GM21717 (cell line): Measurements from ENCODE around the gene SUPT3H.
"Not testable (repeated sequence)": the region's sequence is repeated elsewhere in the genome, so short reads cannot be mapped to it uniquely, and the experiment has no call there.

Experiments used
- ATAC-seq: cut with Tn5 transposase; IDR thresholded peaks from one replicate; pipeline ENCODE4 v1.9.1; 2021; ENCODE audit warnings: mild to moderate bottlenecking, moderate library complexity; ENCODE audit not compliant: unreplicated experiment

Gene SUPT3H

GRCh38 chr6:45074439-45074838, 303.3 kb downstream of the SUPT3H start:
- no peak for ATAC-seq

GRCh38 chr6:45073771-45074170, 304.0 kb downstream of the SUPT3H start:
- ATAC-seq = no peak

DNA sequence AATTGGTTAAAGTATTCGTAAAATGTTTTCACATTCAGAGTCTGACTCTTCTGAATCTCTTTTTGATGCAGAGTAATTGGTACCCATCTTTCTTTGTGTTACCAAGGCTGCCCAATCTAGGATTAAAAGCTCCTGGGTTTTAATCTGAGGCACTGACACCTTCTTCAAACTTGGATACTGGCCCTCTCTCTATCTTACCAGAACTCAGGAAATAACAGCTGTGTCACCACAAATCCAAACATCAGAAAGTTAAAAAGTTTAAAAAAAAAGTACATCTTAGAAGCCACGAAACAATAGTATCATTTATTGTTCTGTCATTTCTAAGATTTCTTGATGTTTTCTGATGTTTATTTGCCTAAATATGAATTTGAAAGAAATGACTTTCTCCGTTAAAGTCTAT, 305.1 kb downstream of the SUPT3H start:
- ATAC-seq = no peak

DNA sequence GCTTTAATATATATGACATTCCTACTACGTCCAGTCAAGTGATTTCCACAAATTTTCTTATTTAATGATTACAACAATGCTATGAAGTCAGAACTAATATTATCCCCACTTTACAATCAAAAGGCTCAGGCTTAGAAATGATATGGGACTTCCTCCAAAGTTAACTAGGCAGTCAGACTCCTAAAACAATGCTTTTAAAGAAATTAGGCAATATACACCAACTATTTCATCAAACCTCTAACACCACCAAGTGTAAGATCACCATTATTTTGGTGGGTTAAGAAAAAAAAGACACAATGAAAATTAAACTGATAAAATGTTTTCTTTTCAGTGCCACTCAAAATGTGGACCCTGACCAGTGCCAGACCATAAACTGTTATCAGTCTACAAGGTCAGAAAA, 305.7 kb downstream of the SUPT3H start:
- no peak for ATAC-seq

- ATAC-seq = no peak
Measured at GRCh38 chr6:45069091-45069490, 308.6 kb downstream of the SUPT3H start.

DNA sequence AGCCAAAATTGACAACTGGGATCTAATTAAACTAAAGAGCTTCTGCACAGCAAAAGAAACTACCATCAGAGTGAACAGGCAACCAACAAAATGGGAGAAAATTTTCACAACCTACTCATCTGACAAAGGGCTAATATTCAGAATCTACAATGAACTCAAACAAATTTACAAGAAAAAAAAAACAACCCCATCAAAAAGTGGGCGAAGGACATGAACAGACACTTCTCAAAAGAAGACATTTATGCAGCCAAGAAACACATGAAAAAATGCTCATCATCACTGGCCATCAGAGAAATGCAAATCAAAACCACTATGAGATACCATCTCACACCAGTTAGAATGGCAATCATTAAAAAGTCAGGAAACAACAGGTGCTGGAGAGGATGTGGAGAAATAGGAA, 310.3 kb downstream of the SUPT3H start:
- not testable (repeated sequence) for ATAC-seq

DNA sequence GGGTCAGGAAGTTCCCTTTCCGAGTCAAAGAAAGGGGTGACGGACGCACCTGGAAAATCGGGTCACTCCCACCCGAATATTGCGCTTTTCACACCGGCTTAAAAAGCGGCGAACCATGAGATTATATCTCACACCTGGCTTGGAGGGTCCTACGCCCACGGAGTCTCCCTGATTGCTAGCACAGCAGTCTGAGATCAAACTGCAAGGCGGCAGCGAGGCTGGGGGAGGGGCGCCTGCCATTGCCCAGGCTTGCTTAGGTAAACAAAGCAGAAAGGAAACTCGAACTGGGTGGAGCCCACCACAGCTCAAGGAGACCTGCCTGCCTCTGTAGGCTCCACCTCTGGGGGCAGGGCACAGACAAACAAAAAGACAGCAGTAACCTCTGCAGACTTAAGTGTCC, 315.1 kb downstream of the SUPT3H start:
- not testable (repeated sequence) for ATAC-seq

- no peak for ATAC-seq
Measured at GRCh38 chr6:45057711-45058110, 320.0 kb downstream of the SUPT3H start.

GRCh38 chr6:45054610-45055009, 323.1 kb downstream of the SUPT3H start:
- ATAC-seq = no peak

DNA sequence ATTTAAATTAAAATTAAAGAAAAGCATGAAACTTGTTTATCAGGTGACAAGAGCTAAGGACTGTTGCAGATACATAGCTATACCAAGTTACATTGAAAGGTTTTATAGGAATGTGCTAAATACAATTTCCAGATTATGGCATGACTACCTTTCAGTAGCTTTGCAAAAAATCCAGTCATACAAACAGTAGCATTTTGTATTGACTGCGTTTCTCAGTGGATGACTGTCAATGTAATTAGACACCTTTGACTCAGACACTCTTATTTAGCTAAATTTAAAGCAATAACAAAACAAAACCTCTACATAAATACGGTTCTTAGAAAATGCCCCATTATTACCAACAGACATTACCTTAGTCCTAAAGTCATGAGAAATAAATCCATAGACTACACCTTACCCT, 325.4 kb downstream of the SUPT3H start:
- ATAC-seq = no peak

DNA sequence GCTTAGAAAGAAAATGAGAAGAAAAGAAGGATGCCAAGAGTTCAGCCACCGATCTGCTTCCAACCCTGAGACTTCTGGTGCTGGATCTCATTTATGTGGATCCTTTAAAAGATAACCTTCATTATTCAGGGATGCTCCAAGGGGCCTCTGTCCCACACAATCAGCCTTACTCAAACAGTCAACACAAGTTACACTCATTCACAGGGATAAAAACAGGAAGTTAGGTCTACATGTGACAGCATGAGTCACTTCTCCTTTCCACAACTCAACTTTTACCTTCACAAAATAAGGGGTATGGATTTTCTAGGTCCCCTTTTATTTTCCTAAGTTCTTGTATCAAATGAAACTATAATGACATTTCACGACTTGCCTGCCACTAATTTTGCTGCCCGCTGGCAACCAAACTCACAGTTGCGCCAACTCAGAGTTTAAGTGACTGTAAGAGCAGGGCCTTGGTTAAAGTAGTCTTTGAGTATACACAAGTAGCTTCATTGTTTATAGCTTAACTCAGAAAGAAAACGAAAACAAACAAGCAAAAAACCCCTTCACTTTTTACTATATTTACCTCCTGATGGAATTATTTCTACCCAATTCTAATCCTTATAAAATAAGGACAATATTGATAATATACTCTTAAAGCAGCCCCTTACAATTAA, 328.4 kb downstream of the SUPT3H start:
- no peak for ATAC-seq

- no peak for ATAC-seq
Measured at GRCh38 chr6:45047573-45047972, 330.2 kb downstream of the SUPT3H start.

GRCh38 chr6:45045253-45045601, 332.5 kb downstream of the SUPT3H start:
- ATAC-seq = no peak

GRCh38 chr6:45044510-45045252, 333.1 kb downstream of the SUPT3H start:
- ATAC-seq = no peak

DNA sequence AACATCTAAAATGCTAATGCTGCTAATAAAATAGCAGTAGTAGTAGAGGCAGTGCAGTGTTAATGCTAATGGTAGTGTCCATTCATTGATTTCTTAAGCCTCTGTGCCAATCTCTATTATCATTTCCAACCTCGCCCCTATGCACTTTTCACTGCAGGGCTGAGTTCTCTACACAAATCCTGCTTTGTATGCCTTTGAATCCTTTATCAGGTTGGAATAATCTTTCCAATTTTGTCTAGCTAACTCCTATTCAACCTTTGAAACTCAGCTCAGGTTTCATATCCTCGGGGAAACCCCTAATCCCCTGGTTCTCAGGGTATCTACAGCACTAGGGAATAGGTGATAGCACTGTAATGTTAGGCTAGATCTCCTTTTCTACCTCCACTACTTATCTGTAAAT, 333.6 kb downstream of the SUPT3H start:
- no peak for ATAC-seq

- not testable (repeated sequence) for ATAC-seq
Measured at GRCh38 chr6:45042673-45043072, 335.1 kb downstream of the SUPT3H start.

GRCh38 chr6:45038226-45038625, 339.5 kb downstream of the SUPT3H start:
- ATAC-seq = no peak

GRCh38 chr6:45036103-45036502, 341.6 kb downstream of the SUPT3H start:
- ATAC-seq = no peak

DNA sequence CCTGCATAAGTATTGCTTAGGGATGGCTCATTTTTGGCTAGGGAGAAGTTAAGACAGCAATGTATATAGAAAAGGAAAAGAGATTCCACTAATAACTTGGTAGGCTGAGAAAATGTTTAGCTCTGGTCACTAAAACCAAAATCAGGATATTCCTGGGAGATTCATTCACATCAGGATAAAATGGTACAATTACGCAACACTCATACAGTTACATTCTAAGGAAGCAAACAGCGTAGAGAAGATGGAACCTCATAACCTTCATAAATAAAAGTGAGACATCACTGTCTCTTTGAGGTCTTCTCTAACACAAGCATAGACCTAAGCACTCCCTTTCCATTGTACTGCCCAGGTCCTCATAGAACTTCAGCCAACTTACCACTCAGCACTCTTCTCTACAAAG, 345.3 kb downstream of the SUPT3H start:
- no peak for ATAC-seq

DNA sequence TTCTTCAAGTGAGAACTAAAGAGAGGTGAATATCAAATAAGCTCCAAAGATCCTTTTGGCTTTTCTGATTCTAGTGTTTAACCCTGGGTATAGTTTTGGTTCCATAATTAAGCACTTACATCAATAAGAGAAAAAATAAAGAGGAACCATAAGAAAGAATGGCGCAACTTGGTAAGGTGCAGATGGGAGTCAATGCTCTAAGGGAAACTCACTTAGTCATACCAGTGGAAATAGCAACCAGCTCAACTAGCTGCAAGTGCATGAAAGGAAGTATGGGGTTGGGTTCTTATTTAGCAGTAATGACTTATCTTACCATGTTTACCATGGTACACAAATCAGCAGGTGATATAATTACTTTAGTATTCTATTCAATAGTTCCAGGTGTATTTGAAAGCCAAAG, 346.1 kb downstream of the SUPT3H start:
- ATAC-seq = no peak

GRCh38 chr6:45027126-45027525, 350.6 kb downstream of the SUPT3H start:
- ATAC-seq = no peak

DNA sequence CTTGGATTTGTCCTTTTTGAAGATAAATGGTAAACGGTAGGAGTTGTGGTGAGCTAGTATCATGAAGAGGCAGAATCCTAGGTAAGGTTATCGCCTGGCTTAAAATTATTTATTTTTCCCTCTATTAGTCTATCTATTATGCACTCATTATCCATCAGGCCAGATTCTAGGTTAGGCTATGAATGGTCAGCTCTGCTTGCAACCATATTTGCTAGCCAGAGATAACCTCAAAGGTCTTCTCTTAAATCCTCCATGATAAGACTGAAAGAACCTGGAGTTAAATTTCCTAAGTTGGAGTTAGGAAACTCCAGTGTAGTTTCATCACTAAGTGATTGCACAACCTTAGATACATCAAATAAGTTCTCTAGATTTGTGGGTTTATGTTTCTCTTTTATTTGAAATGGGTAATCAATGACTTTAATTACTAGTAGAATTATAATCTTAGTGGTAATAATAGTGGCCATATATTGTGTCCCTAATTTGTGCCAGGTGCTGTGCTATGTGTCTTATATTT, 351.7 kb downstream of the SUPT3H start:
- no peak for ATAC-seq

- no peak for ATAC-seq
Measured at GRCh38 chr6:45024610-45025009, 353.1 kb downstream of the SUPT3H start.
